ENCODE results near the gene LMNTD2.

DNA sequence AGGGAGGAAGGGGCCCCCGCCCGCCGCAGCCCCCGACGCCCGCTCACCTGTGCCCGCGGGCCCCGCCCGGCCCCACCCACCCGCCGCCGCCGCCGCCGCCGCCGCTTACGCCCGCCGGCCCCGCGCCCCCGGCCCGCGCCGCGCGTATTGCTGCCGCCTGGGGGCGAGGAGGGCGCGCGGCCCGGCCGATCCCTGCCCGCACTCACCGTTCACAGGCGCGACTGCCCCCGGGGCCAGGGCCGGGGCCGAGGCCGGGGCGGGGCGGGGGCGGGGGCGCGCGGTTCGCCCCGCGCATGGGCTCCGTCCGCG lies 25.4 kb downstream of the LMNTD2 start:
- TF ChIP-seq POLR2A (IDR thresholded peaks at IDR 0.05): no peak
- TF ChIP-seq, protein P1, sequence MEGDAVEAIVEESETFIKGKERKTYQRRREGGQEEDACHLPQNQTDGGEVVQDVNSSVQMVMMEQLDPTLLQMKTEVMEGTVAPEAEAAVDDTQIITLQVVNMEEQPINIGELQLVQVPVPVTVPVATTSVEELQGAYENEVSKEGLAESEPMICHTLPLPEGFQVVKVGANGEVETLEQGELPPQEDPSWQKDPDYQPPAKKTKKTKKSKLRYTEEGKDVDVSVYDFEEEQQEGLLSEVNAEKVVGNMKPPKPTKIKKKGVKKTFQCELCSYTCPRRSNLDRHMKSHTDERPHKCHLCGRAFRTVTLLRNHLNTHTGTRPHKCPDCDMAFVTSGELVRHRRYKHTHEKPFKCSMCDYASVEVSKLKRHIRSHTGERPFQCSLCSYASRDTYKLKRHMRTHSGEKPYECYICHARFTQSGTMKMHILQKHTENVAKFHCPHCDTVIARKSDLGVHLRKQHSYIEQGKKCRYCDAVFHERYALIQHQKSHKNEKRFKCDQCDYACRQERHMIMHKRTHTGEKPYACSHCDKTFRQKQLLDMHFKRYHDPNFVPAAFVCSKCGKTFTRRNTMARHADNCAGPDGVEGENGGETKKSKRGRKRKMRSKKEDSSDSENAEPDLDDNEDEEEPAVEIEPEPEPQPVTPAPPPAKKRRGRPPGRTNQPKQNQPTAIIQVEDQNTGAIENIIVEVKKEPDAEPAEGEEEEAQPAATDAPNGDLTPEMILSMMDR (IDR thresholded peaks at IDR 0.05 in 8 of 11, conservative IDR thresholded peaks at IDR 0.05 in 3 of 11): no peak

All from spleen (tissue), 7 donors.